Kidney tubule cell (primary cell): ENCODE measurements around the gene MRPS35.
A peak's percentile ranks its signal among the peaks of the same experiment; 100 is the strongest.

Source experiments
- DNase-seq: peaks from one replicate; pipeline ENCODE4 v3.0.0-alpha.2; 2018; ENCODE audit warnings: low spot score

The MRPS35 gene

GRCh38 chr12:27772328-27773049, 61.9 kb downstream of the MRPS35 start:
- DNase-seq = no peak

GRCh38 chr12:27777141-27777540, 66.5 kb downstream of the MRPS35 start:
- DNase-seq = no peak

- DNase-seq = no peak
These were observed 67.6 kb downstream of the MRPS35 start for GRCh38 chr12:27778206-27778605.

GRCh38 chr12:27779416-27779919, 68.8 kb downstream of the MRPS35 start:
- no peak for DNase-seq

- peak; percentile 77 for DNase-seq
These were observed 69.4 kb downstream of the MRPS35 start, which contains the start of the genes KLHL42 and MANSC4 for GRCh38 chr12:27779920-27780611. TSS of gene KLHL42 (plus strand) at chr12:27780233. CDS start at chr12:27780331, 98 bp downstream. TSS of gene MANSC4 (minus strand) at chr12:27780236. CDS start at chr12:27771276, 8,960 bp downstream.

- peak; percentile 75 for DNase-seq
These were observed 70.2 kb downstream of the MRPS35 start for GRCh38 chr12:27780612-27781408.

GRCh38 chr12:27781680-27782079, 71.0 kb downstream of the MRPS35 start:
- DNase-seq = no peak

- DNase-seq = peak; percentile 3
These were observed 71.8 kb downstream of the MRPS35 start for GRCh38 chr12:27782481-27782880.

GRCh38 chr12:27785882-27786570, 75.4 kb downstream of the MRPS35 start:
- peak; percentile 65 for DNase-seq

GRCh38 chr12:27787559-27787958, 76.9 kb downstream of the MRPS35 start:
- no peak for DNase-seq

- no peak for DNase-seq
These were observed 79.5 kb downstream of the MRPS35 start for GRCh38 chr12:27790179-27790578.

GRCh38 chr12:27794818-27795584, 84.4 kb downstream of the MRPS35 start:
- no peak for DNase-seq

GRCh38 chr12:27796128-27796527, 85.5 kb downstream of the MRPS35 start:
- DNase-seq = no peak

GRCh38 chr12:27797301-27798025, 86.8 kb downstream of the MRPS35 start:
- DNase-seq = no peak

GRCh38 chr12:27800819-27801218, 90.2 kb downstream of the MRPS35 start:
- DNase-seq = no peak

- DNase-seq = no peak
These were observed 91.0 kb downstream of the MRPS35 start for GRCh38 chr12:27801630-27802029.

GRCh38 chr12:27802511-27802910, 91.9 kb downstream of the MRPS35 start:
- DNase-seq = no peak

- DNase-seq = no peak
These were observed 92.3 kb downstream of the MRPS35 start for GRCh38 chr12:27802936-27803335.

- DNase-seq = no peak
These were observed 94.6 kb downstream of the MRPS35 start for GRCh38 chr12:27805238-27805637.
